Thoracic aorta (tissue), 2 donors: Measurements from ENCODE around the gene STAT4. TPM values are rescaled to one million over a fixed set of nuclear protein-coding genes. Genes with fewer than 3 reads are reported as not detected.
A peak's percentile ranks its signal among the peaks of the same experiment; 100 is the strongest.

ENCODE experiments used
- ATAC-seq: fragments of 150-250 bp; one replicate; pipeline ENCODE4 v1.8.0; 2017; ENCODE audit warnings: low read depth; ENCODE audit not compliant: insufficient number of reproducible peaks, low FRiP score
- DNase-seq: peaks from one replicate; pipeline ENCODE4 v3.0.0-alpha.2; 2020; ENCODE audit warnings: low spot score
- H3K27ac ChIP-seq, 2 donors: fragments of 200-600 bp; sonication (generic); 1 replicate in 1 of 2; 2 replicates in 1 of 2; pipeline ENCODE4 v1.5.1; 2016; ENCODE audit warnings: mild to moderate bottlenecking in 2 of 2, moderate library complexity in 2 of 2
- H3K27me3 ChIP-seq: fragments of 200-600 bp; sonication (generic); replicated peaks from 2 replicates; pipeline ENCODE4 v1.6.0; 2016; ENCODE audit warnings: mild to moderate bottlenecking; ENCODE audit not compliant: insufficient read depth
- H3K36me3 ChIP-seq: fragments of 200-600 bp; sonication (generic); one replicate; pipeline ENCODE4 v1.5.1; 2016
- H3K4me1 ChIP-seq, 2 donors: fragments of 200-600 bp; sonication (generic); 1 replicate in 1 of 2; 2 replicates in 1 of 2; pipeline versions ENCODE4 v1.5.1 to v1.6.0; 2016; ENCODE audit warnings: low read depth in 2 of 2, mild to moderate bottlenecking in 1 of 2; ENCODE audit not compliant: control insufficient read depth in 1 of 2
- H3K4me3 ChIP-seq: fragments of 200-600 bp; sonication (generic); 2 replicates; pipeline ENCODE4 v1.5.1; 2016; ENCODE audit warnings: mild to moderate bottlenecking
- H3K9me3 ChIP-seq: fragments of 200-600 bp; sonication (generic); 2 replicates; pipeline ENCODE4 v1.5.1; 2016
- total RNA-seq, 2 donors: library from RNA; depleted of rRNA; stranded (reverse); fragments of >200 nt; gene quantifications; one replicate each; pipeline versions ENCODE4 v1.1.0 to v1.2.3, GENCODE V29; 2016
- TF ChIP-seq, protein P1 (sequence below): fragments of 200-600 bp; sonication (generic); IDR thresholded peaks from one replicate; pipeline ENCODE4 v1.5.1; 2019; ENCODE audit warnings: antibody characterized with exemption

The STAT4 gene
- total RNA-seq, 2 donors from 2014 or later: 2.7 to 6.6 TPM

DNA sequence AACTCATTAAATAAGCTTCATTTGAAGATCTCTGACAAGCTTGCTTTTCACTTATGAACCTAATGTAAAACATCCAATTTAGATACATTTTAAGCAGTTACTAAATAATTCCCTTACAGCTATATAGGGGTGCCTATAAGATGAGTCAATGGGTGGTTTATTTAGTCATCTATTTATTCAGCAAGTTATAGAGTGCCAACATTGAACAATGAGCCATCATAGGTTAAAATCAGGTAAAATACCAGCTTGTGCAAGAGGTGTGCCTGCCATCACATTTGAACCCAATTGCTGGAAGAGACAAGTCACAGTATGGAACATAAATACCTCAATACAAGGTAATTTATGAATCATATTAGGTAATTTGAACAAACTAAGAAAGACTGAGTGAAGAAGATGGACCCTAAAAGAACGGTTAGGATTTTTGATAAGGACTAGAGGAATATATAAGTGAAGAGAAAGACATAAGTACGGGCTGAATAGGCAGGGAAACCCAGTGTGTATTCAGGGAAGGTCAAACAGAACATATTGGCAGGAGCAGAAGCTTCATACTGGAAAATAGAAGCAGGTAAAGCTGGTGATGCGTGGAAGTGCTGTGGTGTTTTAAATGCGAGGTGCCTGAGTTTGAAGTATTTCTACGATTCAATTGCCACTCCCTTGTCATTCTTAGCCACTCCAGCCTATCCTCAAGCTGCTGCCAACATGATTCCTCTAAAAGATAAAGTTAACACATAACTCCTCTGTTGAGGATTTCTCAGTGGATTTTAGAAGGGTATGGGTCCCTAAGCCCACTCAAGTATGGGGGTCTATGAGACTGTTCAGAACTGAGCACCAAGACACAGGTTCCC is 18.9 kb upstream of the STAT4 start:
- DNase-seq: no peak
- no peaks in the 10 kb centered on the region for H3K27me3 ChIP-seq
- H3K4me3 ChIP-seq: no peak overlapping the region
- peak; percentile 46 for ATAC-seq
- H3K4me1 ChIP-seq: peaks cover 24 to 49% of the 10 kb centered on the region in 2 donors
- H3K36me3 ChIP-seq: no peaks in the 10 kb centered on the region
- no peak overlapping the region for H3K27ac ChIP-seq
- TF ChIP-seq, protein P1, sequence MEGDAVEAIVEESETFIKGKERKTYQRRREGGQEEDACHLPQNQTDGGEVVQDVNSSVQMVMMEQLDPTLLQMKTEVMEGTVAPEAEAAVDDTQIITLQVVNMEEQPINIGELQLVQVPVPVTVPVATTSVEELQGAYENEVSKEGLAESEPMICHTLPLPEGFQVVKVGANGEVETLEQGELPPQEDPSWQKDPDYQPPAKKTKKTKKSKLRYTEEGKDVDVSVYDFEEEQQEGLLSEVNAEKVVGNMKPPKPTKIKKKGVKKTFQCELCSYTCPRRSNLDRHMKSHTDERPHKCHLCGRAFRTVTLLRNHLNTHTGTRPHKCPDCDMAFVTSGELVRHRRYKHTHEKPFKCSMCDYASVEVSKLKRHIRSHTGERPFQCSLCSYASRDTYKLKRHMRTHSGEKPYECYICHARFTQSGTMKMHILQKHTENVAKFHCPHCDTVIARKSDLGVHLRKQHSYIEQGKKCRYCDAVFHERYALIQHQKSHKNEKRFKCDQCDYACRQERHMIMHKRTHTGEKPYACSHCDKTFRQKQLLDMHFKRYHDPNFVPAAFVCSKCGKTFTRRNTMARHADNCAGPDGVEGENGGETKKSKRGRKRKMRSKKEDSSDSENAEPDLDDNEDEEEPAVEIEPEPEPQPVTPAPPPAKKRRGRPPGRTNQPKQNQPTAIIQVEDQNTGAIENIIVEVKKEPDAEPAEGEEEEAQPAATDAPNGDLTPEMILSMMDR: no peak
- H3K9me3 ChIP-seq: no peaks in the 10 kb centered on the region

DNA sequence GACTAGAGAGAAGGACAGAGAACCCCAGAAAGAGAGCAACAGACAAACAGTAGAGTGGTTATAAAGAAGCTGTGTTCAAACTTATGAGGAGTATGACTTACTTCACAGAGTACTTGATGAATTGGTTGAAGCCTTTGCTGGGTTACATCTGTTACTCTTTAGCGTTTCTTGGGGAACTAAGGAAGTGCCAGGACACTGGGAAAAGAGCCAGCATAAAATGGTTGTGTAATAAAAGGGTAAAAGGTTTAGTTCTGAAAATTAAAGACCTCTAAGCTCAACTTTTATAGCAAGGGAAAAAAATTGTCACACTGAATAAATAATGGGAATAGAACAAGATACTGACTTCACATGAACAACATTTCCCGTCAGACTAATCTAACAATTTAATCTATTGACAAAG is 17.0 kb upstream of the STAT4 start:
- no peak for DNase-seq
- Histone ChIP-seq H3K27ac (no peak overlapping the region), H3K4me3 (no peak overlapping the region), H3K36me3 (no peaks in the 10 kb centered on the region), H3K27me3 (no peaks in the 10 kb centered on the region), H3K9me3 (no peaks in the 10 kb centered on the region), H3K4me1 (peaks cover 24 to 41% of the 10 kb centered on the region in 2 donors)
- ATAC-seq: no peak
- TF ChIP-seq, protein P1: no peak

DNA sequence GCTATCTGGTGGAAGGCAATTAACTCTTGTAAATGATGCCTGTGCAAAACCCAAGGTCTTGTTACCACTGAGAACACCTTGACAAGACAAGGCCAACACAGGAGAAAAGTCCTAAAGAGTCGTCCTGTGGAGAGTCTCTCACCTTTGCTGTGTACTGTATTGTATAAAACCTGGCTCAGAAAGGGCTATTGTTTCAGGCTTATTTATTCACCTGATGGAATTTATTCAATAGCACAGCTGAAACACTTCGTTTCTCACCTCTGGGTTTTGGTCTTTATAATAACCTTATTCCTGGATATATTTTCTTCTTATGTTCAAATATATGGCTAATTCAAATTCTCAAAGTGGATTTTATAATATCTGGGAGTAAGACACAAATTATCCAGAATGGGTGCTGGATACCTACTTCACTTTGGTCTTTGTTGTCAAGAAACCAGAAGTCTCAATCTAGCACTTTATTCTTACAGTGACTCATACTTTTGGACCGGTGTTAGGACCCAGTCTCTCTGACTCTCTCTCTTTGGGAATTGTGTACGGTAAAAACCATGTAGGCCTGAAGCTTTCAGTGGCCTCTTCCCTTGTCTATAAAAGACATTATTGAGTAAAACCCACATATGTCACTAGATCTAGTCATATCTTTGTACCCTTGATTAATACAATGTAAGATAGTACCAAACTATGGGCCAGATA is 16.1 kb upstream of the STAT4 start:
- peaks cover 23 to 32% of the 10 kb centered on the region in 2 donors for H3K4me1 ChIP-seq
- DNase-seq (no peak), ATAC-seq (no peak)
- no peak overlapping the region for H3K27ac ChIP-seq
- no peaks in the 10 kb centered on the region for H3K27me3 ChIP-seq
- no peaks in the 10 kb centered on the region for H3K36me3 ChIP-seq
- H3K9me3 ChIP-seq: no peaks in the 10 kb centered on the region
- H3K4me3 ChIP-seq: no peak overlapping the region
- TF ChIP-seq, protein P1: no peak

DNA sequence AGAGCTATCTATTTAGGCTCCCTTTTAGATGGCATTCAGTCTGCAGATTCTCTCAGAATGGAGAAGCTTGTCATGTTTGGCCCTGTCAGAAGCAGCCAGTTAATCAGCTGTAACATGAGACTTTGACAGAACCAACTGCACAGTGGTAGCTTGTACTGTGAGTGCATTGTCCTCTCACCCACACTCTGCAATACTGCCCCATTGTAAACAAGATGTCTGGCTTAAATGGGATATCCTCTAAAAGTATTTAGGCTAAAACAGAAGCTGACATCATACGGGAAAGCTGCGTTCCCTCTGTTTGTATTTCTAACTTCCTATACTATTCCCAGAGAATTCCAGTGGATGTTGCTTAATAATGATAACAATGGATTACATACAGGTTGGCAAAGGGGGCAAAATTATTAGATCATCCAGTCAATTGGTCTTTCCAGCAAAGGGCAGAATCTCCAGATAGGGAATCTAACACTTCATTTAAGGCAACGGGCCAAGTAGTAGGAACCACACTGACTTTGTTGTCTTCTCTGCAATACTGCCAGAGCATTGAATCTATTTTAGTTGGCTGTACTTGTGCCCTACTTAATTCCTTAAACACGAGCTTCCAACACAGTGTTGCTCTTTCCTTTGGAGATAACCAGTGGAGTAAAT is 15.4 kb upstream of the STAT4 start:
- Histone ChIP-seq H3K27ac (no peak overlapping the region), H3K9me3 (no peaks in the 10 kb centered on the region), H3K4me3 (no peak overlapping the region), H3K4me1 (peaks cover 19 to 28% of the 10 kb centered on the region in 2 donors), H3K27me3 (no peaks in the 10 kb centered on the region), H3K36me3 (no peaks in the 10 kb centered on the region)
- DNase-seq: no peak
- TF ChIP-seq, protein P1: no peak
- ATAC-seq: no peak

DNA sequence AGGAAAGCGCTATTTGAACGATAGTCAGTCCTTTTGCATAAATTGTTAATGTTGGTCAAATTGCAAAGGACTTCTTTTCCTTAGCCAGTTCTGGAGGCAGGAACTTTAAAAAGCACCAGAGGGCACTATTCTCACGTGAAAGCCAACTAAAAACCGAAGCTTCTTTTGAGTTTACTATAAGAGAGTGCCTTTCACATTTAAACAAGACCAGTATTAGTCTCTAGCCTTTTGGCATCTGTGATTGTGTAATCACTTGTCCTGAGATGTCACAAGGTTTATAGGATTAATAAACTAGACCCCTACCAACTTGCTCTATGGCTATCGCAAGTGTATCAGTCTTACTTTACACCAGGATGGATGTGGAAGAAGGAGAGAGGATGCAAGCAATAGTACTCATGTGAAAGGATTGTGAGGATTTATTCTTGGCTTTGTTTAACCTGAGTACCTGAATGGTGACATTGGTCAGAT is 14.4 kb upstream of the STAT4 start:
- H3K4me3 ChIP-seq: no peak overlapping the region
- H3K27me3 ChIP-seq: no peaks in the 10 kb centered on the region
- H3K9me3 ChIP-seq: no peaks in the 10 kb centered on the region
- H3K27ac ChIP-seq: no peak overlapping the region
- ATAC-seq: peak; percentile 85
- DNase-seq: no peak
- TF ChIP-seq, protein P1: peak; percentile 58
- H3K36me3 ChIP-seq: no peaks in the 10 kb centered on the region
- peaks cover 19 to 28% of the 10 kb centered on the region in 2 donors for H3K4me1 ChIP-seq
